H1 (cell line): Measurements from ENCODE around the gene RSAD1. TPM values are rescaled to one million over a fixed set of nuclear protein-coding genes. Genes with fewer than 3 reads are reported as not detected.

Experiments used
- ASH2L ChIP-seq: fragments of 200-600, 300-600 bp; sonication (generic); IDR thresholded peaks from one replicate; pipeline ENCODE4 v1.7.1; 2017; ENCODE audit warnings: low read length
- BACH1 ChIP-seq: IDR thresholded peaks from 2 replicates; pipeline ENCODE4 v1.6.1; 2012; ENCODE audit warnings: low read length, improper control_type of control experiment
- BRCA1 ChIP-seq: IDR thresholded peaks from 2 replicates; pipeline ENCODE4 v1.6.1; 2012; ENCODE audit warnings: low read depth, low read length, improper control_type of control experiment
- EP300 ChIP-seq, 2 experiments: IDR thresholded peaks; 1 replicate in 1 of 2; 2 replicates in 1 of 2; pipeline ENCODE4 v1.6.1; 2011 to 2012; ENCODE audit warnings: low read depth in 2 of 2, low read length in 2 of 2, mild to moderate bottlenecking in 2 of 2, borderline replicate concordance in 1 of 2, inconsistent platforms in 1 of 2, moderate library complexity in 1 of 2
- RFX5 ChIP-seq: IDR thresholded peaks from 2 replicates; pipeline ENCODE4 v1.6.1; 2011; ENCODE audit warnings: low read depth, low read length, improper control_type of control experiment, borderline replicate concordance
- USF2 ChIP-seq: IDR thresholded peaks from 2 replicates; pipeline ENCODE4 v1.6.1; 2011; ENCODE audit warnings: low read length, improper control_type of control experiment
- YY1 ChIP-seq: IDR thresholded peaks from 2 replicates; pipeline ENCODE4 v1.6.1; 2011; ENCODE audit warnings: low read depth, mild to moderate bottlenecking, low read length
- polyA plus RNA-seq, 7 experiments: library from polyadenylated mRNA; depleted of rRNA in 3 of 7; stranded (reverse) in 5 of 7; unstranded in 2 of 7; fragments of >200 nt in 5 of 7; fragments of 200-250 nt in 2 of 7; gene quantifications; 1 replicate in 5 of 7; 2 replicates in 1 of 7; 4 replicates in 1 of 7; pipeline versions ENCODE4 v1.2.1 to v1.2.3, GENCODE V29; 2011 to 2013; ENCODE audit warnings: missing spikeins in 2 of 7, mixed read lengths in 2 of 7
- total RNA-seq: library from RNA; stranded (reverse); fragmentation: NEBNext Ultra II Directional; extraction: Animal tissue kit (Norgen Biotek cat#: 25700); gene quantifications from 2 replicates; pipeline ENCODE4 v1.2.1, GENCODE V29; 2021

RSAD1 gene
- total and polyA plus RNA-seq, 2 of the 8 experiments (the other 6 are each of a cell fraction or from before 2014, with no cell fraction given), result 17.9 to 33.5 TPM

GRCh38 chr17:50470426-50470825, 8.2 kb upstream of the RSAD1 start (continued):
- no peak for TF ChIP-seq RFX5
- TF ChIP-seq USF2, result no peak
- no peak for TF ChIP-seq ASH2L
- TF ChIP-seq BRCA1, result no peak
- no peak for TF ChIP-seq YY1
- TF ChIP-seq EP300 (IDR thresholded peaks at IDR 0.05; ENCODE audit: borderline replicate concordance in 1 of 2, low read depth in 2 of 2, low read length in 2 of 2), result no peak
- no peak for TF ChIP-seq BACH1
- TF ChIP-seq, all 59 proteins: peak for 0
